SU-DHL-6 (cell line): ENCODE results near the gene COX5A.

Source experiments
- H2AFZ ChIP-seq: fragments of 200-600 bp; sonication (generic); 2 replicates; pipeline ENCODE4 v1.6.1; 2014; ENCODE audit warnings: low read depth, mild to moderate bottlenecking, moderate library complexity, mixed read lengths, antibody characterized with exemption, low read length; ENCODE audit not compliant: severe bottlenecking
- H3F3A ChIP-seq: fragments of 200-600 bp; shearing (Covaris generic); 2 replicates; pipeline ENCODE4 v1.6.0; 2016; ENCODE audit warnings: antibody characterized with exemption, mild to moderate bottlenecking; ENCODE audit not compliant: insufficient read depth
- H3K27ac ChIP-seq: fragments of 200-600 bp; sonication (generic); 2 replicates; pipeline ENCODE4 v1.5.1; 2016; ENCODE audit warnings: low read depth, mild to moderate bottlenecking, low read length, moderate library complexity, mixed read lengths
- H3K27me3 ChIP-seq: fragments of 200-600 bp; sonication (generic), shearing (Covaris generic); 2 replicates; pipeline ENCODE4 v1.6.0; 2014; ENCODE audit warnings: mild to moderate bottlenecking, low read length
- H3K36me3 ChIP-seq: fragments of 200-600 bp; sonication (generic); 2 replicates; pipeline ENCODE4 v1.6.1; 2014; ENCODE audit warnings: mild to moderate bottlenecking, low read length, mixed read lengths
- H3K4me2 ChIP-seq: fragments of 300-600, 200-600 bp; shearing (Covaris generic), sonication (generic); 2 replicates; pipeline ENCODE4 v1.6.0; 2014; ENCODE audit warnings: low read length, low read depth, mild to moderate bottlenecking; ENCODE audit not compliant: poor library complexity, severe bottlenecking
- H3K4me3 ChIP-seq: fragments of 200-600 bp; sonication (generic); 2 replicates; pipeline ENCODE4 v1.5.1; 2014; ENCODE audit warnings: antibody characterized with exemption, low read length, mild to moderate bottlenecking, mixed read lengths; ENCODE audit not compliant: insufficient read depth, poor library complexity, severe bottlenecking
- H3K79me2 ChIP-seq: fragments of 200-600 bp; sonication (generic); 2 replicates; pipeline ENCODE4 v1.6.1; 2014; ENCODE audit warnings: mild to moderate bottlenecking, low read length, moderate library complexity; ENCODE audit not compliant: insufficient read depth
- H3K9ac ChIP-seq: fragments of 200-600 bp; sonication (generic); 2 replicates; pipeline ENCODE4 v1.7.0; 2014; ENCODE audit warnings: mild to moderate bottlenecking, low read length
- H3K9me2 ChIP-seq: fragments of 200-600 bp; sonication (generic); replicated peaks from 2 replicates; pipeline ENCODE4 v1.6.1; 2014; ENCODE audit warnings: low read length; ENCODE audit not compliant: insufficient read depth
- H3K9me3 ChIP-seq: fragments of 200-600 bp; sonication (generic); 2 replicates; pipeline ENCODE4 v1.6.1; 2014; ENCODE audit warnings: low read length, mixed read lengths; ENCODE audit not compliant: insufficient read depth
- H4K20me1 ChIP-seq: fragments of 200-600 bp; sonication (generic); 2 replicates; pipeline ENCODE4 v1.6.1; 2014; ENCODE audit warnings: low read depth, mild to moderate bottlenecking, antibody characterized with exemption, low read length, moderate library complexity, mixed read lengths
- EZH2phosphoT487 ChIP-seq: fragments of 200-600 bp; sonication (generic), shearing (Covaris generic); conservative IDR thresholded peaks from 2 replicates; pipeline ENCODE4 v1.6.1; 2018; ENCODE audit warnings: mild to moderate bottlenecking, antibody characterized with exemption, low read length, moderate library complexity, mixed read lengths
- TF ChIP-seq, protein P1 (sequence below): fragments of 200-600 bp; sonication (generic); IDR thresholded peaks from one replicate; pipeline ENCODE4 v1.5.1; 2017; ENCODE audit warnings: antibody characterized with exemption, mild to moderate bottlenecking, low read length, moderate library complexity; ENCODE audit not compliant: insufficient read depth, poor library complexity, severe bottlenecking

The COX5A gene

DNA sequence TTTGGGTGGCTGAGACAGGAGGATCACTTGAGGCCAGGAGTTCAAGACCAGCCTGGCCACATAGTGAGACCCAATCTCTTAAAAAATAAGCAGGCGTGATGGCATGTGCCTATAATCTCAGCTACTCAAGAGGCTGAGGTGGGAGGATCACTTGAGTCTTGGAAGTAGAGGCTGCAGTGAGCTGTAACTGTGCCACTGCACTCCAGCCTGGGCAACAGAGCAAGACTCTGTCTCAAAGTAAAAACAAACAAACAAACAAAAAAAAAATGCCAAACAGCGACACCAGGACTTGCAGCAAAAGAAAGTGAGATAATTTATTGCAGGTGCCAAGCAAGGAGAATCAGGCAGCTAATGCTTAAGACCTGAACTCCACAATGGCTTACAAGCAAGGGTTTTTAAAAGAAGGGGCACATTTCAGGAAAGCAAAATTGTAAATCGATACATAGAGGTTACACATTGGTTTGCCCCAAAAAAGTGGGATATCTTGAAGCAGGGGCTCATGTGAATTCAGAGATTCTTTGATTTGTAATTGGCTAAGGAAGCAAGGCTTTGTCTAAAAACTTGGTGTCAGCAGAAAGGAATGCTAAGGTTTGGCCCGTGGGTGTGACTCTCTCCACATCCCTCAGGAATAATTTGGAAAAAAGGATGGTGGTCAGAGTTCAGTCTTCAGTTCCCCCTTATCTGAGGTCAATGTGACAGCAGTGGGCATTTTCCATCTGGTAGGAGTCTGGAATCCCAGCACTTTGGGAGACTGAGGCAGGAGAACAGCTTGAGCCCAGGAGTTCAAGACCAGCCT, 53.2 kb downstream of the COX5A start:
- Histone ChIP-seq H2AFZ (no peak overlapping the region), H3F3A (no peaks in the 10 kb centered on the region), H4K20me1 (no peaks in the 10 kb centered on the region), H3K4me3 (no peak overlapping the region), H3K79me2 (no peaks in the 10 kb centered on the region), H3K9me3 (peaks cover 16% of the 10 kb centered on the region), H3K36me3 (no peaks in the 10 kb centered on the region), H3K4me2 (no peak overlapping the region), H3K27me3 (no peaks in the 10 kb centered on the region), H3K9me2 (no peaks in the 10 kb centered on the region), H3K9ac (no peak overlapping the region), H3K27ac (no peak overlapping the region)
- TF ChIP-seq, protein P1, sequence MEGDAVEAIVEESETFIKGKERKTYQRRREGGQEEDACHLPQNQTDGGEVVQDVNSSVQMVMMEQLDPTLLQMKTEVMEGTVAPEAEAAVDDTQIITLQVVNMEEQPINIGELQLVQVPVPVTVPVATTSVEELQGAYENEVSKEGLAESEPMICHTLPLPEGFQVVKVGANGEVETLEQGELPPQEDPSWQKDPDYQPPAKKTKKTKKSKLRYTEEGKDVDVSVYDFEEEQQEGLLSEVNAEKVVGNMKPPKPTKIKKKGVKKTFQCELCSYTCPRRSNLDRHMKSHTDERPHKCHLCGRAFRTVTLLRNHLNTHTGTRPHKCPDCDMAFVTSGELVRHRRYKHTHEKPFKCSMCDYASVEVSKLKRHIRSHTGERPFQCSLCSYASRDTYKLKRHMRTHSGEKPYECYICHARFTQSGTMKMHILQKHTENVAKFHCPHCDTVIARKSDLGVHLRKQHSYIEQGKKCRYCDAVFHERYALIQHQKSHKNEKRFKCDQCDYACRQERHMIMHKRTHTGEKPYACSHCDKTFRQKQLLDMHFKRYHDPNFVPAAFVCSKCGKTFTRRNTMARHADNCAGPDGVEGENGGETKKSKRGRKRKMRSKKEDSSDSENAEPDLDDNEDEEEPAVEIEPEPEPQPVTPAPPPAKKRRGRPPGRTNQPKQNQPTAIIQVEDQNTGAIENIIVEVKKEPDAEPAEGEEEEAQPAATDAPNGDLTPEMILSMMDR: no peak
- TF ChIP-seq EZH2phosphoT487: no peak

DNA sequence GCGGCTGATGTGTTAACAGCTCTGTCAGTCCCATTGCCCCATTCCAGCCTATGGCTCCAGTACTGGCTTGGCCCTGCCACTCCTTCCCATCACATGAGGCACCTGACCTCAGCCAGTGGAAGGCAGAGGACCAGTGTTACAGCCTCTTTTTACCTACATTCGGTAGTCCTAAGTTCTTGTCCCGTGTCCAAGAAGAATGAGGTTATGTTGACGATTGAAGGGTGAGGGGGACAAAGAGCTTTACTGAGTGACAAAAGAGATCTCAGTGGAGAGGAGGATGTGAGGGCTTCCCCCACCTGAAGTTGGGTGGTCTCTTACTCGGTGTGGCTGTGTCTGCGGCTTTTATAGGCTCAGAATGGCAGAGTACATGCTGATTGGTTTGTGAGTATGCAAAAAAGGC, 55.3 kb downstream of the COX5A start:
- Histone ChIP-seq H3K27ac (no peak overlapping the region), H3K9me2 (no peaks in the 10 kb centered on the region), H3K4me2 (no peak overlapping the region), H4K20me1 (no peaks in the 10 kb centered on the region), H3K4me3 (no peak overlapping the region), H3K9me3 (peaks cover 16% of the 10 kb centered on the region), H3K9ac (no peak overlapping the region), H3F3A (no peaks in the 10 kb centered on the region), H3K36me3 (no peaks in the 10 kb centered on the region), H2AFZ (no peak overlapping the region), H3K79me2 (no peaks in the 10 kb centered on the region), H3K27me3 (no peaks in the 10 kb centered on the region)
- no peak for TF ChIP-seq EZH2phosphoT487
- TF ChIP-seq, protein P1: no peak

DNA sequence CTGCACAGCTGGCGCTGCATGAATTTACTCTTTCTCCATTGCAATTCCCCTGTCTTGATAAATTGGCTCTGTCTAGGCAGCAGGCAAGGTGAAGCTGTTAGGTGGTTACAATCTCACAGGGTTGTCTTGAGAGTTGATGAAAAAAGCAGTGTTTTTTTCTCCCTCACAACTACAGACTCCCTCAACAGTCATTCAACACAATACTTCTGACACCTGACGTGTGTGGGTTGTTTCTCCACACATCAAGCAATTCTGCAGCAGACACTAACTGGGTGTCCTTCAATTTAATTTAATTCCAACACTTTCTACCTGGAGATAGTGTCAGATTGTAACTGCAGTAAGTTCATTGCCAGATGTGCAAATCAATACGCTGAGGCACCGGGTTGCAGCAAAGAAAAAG, 59.6 kb downstream of the COX5A start:
- TF ChIP-seq, protein P1: no peak
- TF ChIP-seq EZH2phosphoT487: no peak
- peaks cover 15% of the 10 kb centered on the region for H3K9me3 ChIP-seq
- H4K20me1 ChIP-seq: no peaks in the 10 kb centered on the region
- no peaks in the 10 kb centered on the region for H3K79me2 ChIP-seq
- no peak overlapping the region for H3K4me3 ChIP-seq
- no peak overlapping the region for H3K27ac ChIP-seq
- H3K9ac ChIP-seq: no peak overlapping the region
- no peaks in the 10 kb centered on the region for H3F3A ChIP-seq
- no peak overlapping the region for H2AFZ ChIP-seq
- no peak overlapping the region for H3K4me2 ChIP-seq
- no peaks in the 10 kb centered on the region for H3K27me3 ChIP-seq
- no peaks in the 10 kb centered on the region for H3K36me3 ChIP-seq
- no peaks in the 10 kb centered on the region for H3K9me2 ChIP-seq
